Esophagus muscularis mucosa (tissue), 4 donors: ENCODE results near the gene LRIT2.

ENCODE experiments used
- EP300 ChIP-seq: sonication (generic); formaldehyde crosslinking; IDR thresholded peaks from one replicate; pipeline ENCODE4 v1.6.1; 2017; ENCODE audit warnings: antibody characterized with exemption
- POLR2AphosphoS5 ChIP-seq, 2 donors: sonication (generic); formaldehyde crosslinking; IDR thresholded peaks; one replicate each; pipeline ENCODE4 v1.6.1; 2017; ENCODE audit warnings: antibody characterized with exemption in 2 of 2
- TF ChIP-seq, protein P1 (sequence below), 3 experiments: fragments of 200-600 bp in 2 of 3; fragments of 450-650 bp in 1 of 3; sonication (generic) in 2 of 3; IDR thresholded peaks; one replicate each; pipeline ENCODE4 v1.5.1; 2017 to 2019; ENCODE audit warnings: antibody characterized with exemption in 3 of 3, mild to moderate bottlenecking in 2 of 3, moderate library complexity in 1 of 3

DNA sequence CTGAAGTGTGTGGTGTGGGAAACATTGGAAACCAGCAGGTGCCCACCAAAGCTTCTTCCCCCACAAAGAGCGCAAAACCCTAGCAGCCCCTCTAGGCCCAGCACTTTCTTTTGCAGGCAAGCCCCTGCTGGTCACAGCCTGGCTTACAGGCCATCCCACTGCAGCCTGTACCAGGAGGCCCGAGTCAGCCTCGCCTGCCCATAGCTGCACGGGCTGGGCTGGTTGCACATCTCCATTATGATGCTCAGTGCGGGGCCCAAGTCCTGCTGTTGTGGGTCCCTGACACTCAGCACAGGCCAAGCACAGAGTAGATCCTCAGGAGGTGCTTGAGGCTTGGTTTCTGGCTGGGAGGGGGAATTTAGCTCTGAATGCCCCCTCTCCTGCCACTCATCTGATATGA, 23.0 kb downstream of the LRIT2 start:
- TF ChIP-seq, protein P1, sequence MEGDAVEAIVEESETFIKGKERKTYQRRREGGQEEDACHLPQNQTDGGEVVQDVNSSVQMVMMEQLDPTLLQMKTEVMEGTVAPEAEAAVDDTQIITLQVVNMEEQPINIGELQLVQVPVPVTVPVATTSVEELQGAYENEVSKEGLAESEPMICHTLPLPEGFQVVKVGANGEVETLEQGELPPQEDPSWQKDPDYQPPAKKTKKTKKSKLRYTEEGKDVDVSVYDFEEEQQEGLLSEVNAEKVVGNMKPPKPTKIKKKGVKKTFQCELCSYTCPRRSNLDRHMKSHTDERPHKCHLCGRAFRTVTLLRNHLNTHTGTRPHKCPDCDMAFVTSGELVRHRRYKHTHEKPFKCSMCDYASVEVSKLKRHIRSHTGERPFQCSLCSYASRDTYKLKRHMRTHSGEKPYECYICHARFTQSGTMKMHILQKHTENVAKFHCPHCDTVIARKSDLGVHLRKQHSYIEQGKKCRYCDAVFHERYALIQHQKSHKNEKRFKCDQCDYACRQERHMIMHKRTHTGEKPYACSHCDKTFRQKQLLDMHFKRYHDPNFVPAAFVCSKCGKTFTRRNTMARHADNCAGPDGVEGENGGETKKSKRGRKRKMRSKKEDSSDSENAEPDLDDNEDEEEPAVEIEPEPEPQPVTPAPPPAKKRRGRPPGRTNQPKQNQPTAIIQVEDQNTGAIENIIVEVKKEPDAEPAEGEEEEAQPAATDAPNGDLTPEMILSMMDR (IDR thresholded peaks at IDR 0.05): no peak
- TF ChIP-seq EP300: no peak
- TF ChIP-seq POLR2AphosphoS5 (IDR thresholded peaks at IDR 0.05): no peak
